K562 (cell line): ENCODE measurements around the gene KCNQ4. TPM values are rescaled to one million over a fixed set of nuclear protein-coding genes. Genes with fewer than 3 reads are reported as not detected.

Experiments
- CEBPB ChIP-seq: fragments of 450-650 bp; IDR thresholded peaks from 2 replicates; pipeline ENCODE4 v1.6.1; 2016; ENCODE audit warnings: missing genetic modification characterization, missing compliant biosample characterization
- DACH1 ChIP-seq: fragments of 450-650 bp; IDR thresholded peaks from 2 replicates; pipeline ENCODE4 v1.6.1; 2018; ENCODE audit not compliant: partially characterized antibody
- GABPB1 ChIP-seq: sonication (generic); formaldehyde crosslinking; IDR thresholded peaks from 2 replicates; pipeline ENCODE4 v1.8.0; 2022; ENCODE audit warnings: mild to moderate bottlenecking, missing genetic modification reagents
- PHB2 ChIP-seq: fragments of 450-650 bp; IDR thresholded peaks from 2 replicates; pipeline ENCODE4 v1.6.1; 2017; ENCODE audit warnings: low read depth
- RAD21 ChIP-seq, 2 experiments: fragments of 250-450 bp in 1 of 2; fragments of 450-650 bp in 1 of 2; sonication (Bioruptor Pico) in 1 of 2; formaldehyde crosslinking in 1 of 2; IDR thresholded peaks in 1 of 2; conservative IDR thresholded peaks in 1 of 2; 2 replicates each; pipeline versions ENCODE4 v1.4.0 to v1.8.0; 2020 to 2022; ENCODE audit warnings: mild to moderate bottlenecking in 2 of 2, moderate library complexity in 1 of 2
- RUNX1 ChIP-seq: sonication (generic); IDR thresholded peaks from 2 replicates; pipeline ENCODE4 v1.6.1; 2016; ENCODE audit warnings: antibody characterized with exemption, low read depth
- SOX6 ChIP-seq: fragments of 450-650 bp; IDR thresholded peaks from 2 replicates; pipeline ENCODE4 v1.6.1; 2014; ENCODE audit warnings: mild to moderate bottlenecking
- ZNF511 ChIP-seq: sonication (generic); formaldehyde crosslinking; IDR thresholded peaks from 2 replicates; pipeline ENCODE4 v1.8.0; 2022; ENCODE audit warnings: mild to moderate bottlenecking, missing genetic modification reagents
- ZNF655 ChIP-seq: fragments of 250-450 bp; sonication (Bioruptor Pico); IDR thresholded peaks from 2 replicates; pipeline ENCODE4 v1.5.0; 2021
- polyA plus RNA-seq, 8 experiments: library from polyadenylated mRNA; depleted of rRNA in 4 of 8; stranded (reverse) in 5 of 8; unstranded in 3 of 8; fragments of >200 nt; fragmentation: Nextera tagmentation in 2 of 8; fragmentation: Illumina TruSeq in 1 of 8; extraction: Ambion mirVana in 2 of 8; extraction: Trizol in 1 of 8; gene quantifications; 2 replicates each; pipeline versions ENCODE4 v1.2.1 to v1.2.3, GENCODE V29; 2011 to 2014; ENCODE audit warnings: inconsistent platforms in 1 of 8, missing spikeins in 1 of 8
- total RNA-seq, 7 experiments: library from RNA; depleted of rRNA in 6 of 7; stranded (reverse); fragments of >200 nt in 6 of 7; fragmentation: Illumina TruSeq in 2 of 7; extraction: Trizol in 2 of 7; gene quantifications; 2 replicates each; pipeline versions ENCODE4 v1.2.1 to v1.2.3, GENCODE V29; 2011 to 2021; ENCODE audit warnings: low replicate concordance in 1 of 7

KCNQ4 gene
- total and polyA plus RNA-seq, 9 of the 15 experiments (the other 6 are each of a cell fraction or from before 2014, with no cell fraction given): 0.07 to 4.1 (median 0.79) TPM

GRCh38 chr1:40820251-40820797 lies 36.7 kb downstream of the KCNQ4 start (continued):
- no peak for TF ChIP-seq RUNX1
- 0 out of 2 replicates have a peak, but pooled peaks have one; percentile 0 for TF ChIP-seq ZNF511
- no peak for TF ChIP-seq ZNF655 (CRISPR knock-in tag)
- TF ChIP-seq SOX6: no peak
- TF ChIP-seq PHB2: no peak
- peak in 1 of 2 experiments; percentile 45; a peak in 2 of 4 replicates for TF ChIP-seq RAD21 (CRISPR knock-in tag; conservative IDR thresholded peaks at IDR 0.05 in 1 of 2, IDR thresholded peaks at IDR 0.05 in 1 of 2)
- TF ChIP-seq CEBPB (tag): peak; percentile 94
- TF ChIP-seq GABPB1 (CRISPR knock-in tag): no peak
- peak; percentile 32 for TF ChIP-seq DACH1
